Measurements from ENCODE around the gene EYS.

DNA sequence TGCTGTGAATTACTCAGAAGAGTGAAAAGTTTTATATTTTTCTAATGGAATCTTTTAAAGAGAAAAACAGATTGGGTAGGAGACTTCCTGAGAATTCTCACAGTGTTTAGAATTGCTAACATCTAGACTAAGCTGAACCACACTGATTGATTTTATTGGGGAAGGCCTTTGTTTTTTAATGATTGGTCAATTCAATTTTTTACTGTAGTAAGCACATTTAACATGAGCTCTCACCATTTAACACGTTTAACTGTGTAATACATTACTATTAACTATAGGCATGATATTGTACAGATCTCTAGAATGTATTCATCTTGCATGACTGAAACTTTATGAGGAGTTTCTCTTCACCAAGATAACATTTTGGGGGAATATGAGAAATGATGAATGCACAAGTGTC lies 1084.1 kb downstream of the EYS start:
- TF ChIP-seq, protein P1, sequence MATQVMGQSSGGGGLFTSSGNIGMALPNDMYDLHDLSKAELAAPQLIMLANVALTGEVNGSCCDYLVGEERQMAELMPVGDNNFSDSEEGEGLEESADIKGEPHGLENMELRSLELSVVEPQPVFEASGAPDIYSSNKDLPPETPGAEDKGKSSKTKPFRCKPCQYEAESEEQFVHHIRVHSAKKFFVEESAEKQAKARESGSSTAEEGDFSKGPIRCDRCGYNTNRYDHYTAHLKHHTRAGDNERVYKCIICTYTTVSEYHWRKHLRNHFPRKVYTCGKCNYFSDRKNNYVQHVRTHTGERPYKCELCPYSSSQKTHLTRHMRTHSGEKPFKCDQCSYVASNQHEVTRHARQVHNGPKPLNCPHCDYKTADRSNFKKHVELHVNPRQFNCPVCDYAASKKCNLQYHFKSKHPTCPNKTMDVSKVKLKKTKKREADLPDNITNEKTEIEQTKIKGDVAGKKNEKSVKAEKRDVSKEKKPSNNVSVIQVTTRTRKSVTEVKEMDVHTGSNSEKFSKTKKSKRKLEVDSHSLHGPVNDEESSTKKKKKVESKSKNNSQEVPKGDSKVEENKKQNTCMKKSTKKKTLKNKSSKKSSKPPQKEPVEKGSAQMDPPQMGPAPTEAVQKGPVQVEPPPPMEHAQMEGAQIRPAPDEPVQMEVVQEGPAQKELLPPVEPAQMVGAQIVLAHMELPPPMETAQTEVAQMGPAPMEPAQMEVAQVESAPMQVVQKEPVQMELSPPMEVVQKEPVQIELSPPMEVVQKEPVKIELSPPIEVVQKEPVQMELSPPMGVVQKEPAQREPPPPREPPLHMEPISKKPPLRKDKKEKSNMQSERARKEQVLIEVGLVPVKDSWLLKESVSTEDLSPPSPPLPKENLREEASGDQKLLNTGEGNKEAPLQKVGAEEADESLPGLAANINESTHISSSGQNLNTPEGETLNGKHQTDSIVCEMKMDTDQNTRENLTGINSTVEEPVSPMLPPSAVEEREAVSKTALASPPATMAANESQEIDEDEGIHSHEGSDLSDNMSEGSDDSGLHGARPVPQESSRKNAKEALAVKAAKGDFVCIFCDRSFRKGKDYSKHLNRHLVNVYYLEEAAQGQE (IDR thresholded peaks at IDR 0.05) = no peak
- TF ChIP-seq, protein P2, sequence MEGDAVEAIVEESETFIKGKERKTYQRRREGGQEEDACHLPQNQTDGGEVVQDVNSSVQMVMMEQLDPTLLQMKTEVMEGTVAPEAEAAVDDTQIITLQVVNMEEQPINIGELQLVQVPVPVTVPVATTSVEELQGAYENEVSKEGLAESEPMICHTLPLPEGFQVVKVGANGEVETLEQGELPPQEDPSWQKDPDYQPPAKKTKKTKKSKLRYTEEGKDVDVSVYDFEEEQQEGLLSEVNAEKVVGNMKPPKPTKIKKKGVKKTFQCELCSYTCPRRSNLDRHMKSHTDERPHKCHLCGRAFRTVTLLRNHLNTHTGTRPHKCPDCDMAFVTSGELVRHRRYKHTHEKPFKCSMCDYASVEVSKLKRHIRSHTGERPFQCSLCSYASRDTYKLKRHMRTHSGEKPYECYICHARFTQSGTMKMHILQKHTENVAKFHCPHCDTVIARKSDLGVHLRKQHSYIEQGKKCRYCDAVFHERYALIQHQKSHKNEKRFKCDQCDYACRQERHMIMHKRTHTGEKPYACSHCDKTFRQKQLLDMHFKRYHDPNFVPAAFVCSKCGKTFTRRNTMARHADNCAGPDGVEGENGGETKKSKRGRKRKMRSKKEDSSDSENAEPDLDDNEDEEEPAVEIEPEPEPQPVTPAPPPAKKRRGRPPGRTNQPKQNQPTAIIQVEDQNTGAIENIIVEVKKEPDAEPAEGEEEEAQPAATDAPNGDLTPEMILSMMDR (IDR thresholded peaks at IDR 0.05; ENCODE audit: low read depth, low read length, missing input control) = no peak
- TF ChIP-seq JUND (IDR thresholded peaks at IDR 0.05) (no peak), NR2F2 (IDR thresholded peaks at IDR 0.05) (no peak), EGR1 (IDR thresholded peaks at IDR 0.05; ENCODE audit: low read depth in 2 of 2) (no peak), YY1 (IDR thresholded peaks at IDR 0.05) (no peak), SP1 (IDR thresholded peaks at IDR 0.05) (no peak), RAD21 (IDR thresholded peaks at IDR 0.05) (no peak)
